Tibial nerve (tissue), 4 donors: Measurements from ENCODE around the gene ZNF616.

Source experiments
- CTCF ChIP-seq, 5 experiments: fragments of 200-600 bp in 3 of 5; fragments of 450-650 bp in 2 of 5; sonication (generic) in 3 of 5; IDR thresholded peaks; one replicate each; pipeline ENCODE4 v1.5.1; 2016 to 2019; ENCODE audit warnings: antibody characterized with exemption in 5 of 5, mild to moderate bottlenecking in 3 of 5, moderate library complexity in 2 of 5
- EP300 ChIP-seq, 2 donors: sonication (generic); formaldehyde crosslinking; IDR thresholded peaks; one replicate each; pipeline ENCODE4 v1.6.1; 2017; ENCODE audit warnings: antibody characterized with exemption in 2 of 2, mild to moderate bottlenecking in 1 of 2
- POLR2A ChIP-seq, 2 donors: fragments of 450-650 bp; IDR thresholded peaks; one replicate each; pipeline ENCODE4 v1.6.1; 2017; ENCODE audit warnings: antibody characterized with exemption in 2 of 2, mild to moderate bottlenecking in 2 of 2, moderate library complexity in 2 of 2

GRCh38 chr19:52120286-52120685, 19.5 kb downstream of the ZNF616 start:
- TF ChIP-seq POLR2A (IDR thresholded peaks at IDR 0.05) (no peak), CTCF (IDR thresholded peaks at IDR 0.05) (no peak), EP300 (IDR thresholded peaks at IDR 0.05) (no peak)
